Kidney (tissue), 14 donors: ENCODE measurements around the gene ESF1. TPM values are rescaled to one million over a fixed set of nuclear protein-coding genes. Genes with fewer than 3 reads are reported as not detected.

Source experiments
- DNase-seq, 5 donors: peaks; one replicate each; pipeline ENCODE4 v3.0.0-alpha.2; 2013 to 2020
- FAIRE-seq: peaks from 2 replicates; lab custom pipeline; 2012; peaks lifted over from hg19 to GRCh38; lab: Jason Lieb, UNC
- H3K27ac ChIP-seq, 2 donors: one replicate each; pipeline ENCODE4 v1.7.0; 2013; ENCODE audit warnings: low read depth in 2 of 2, low read length in 2 of 2, inconsistent platforms in 1 of 2
- H3K27me3 ChIP-seq: one replicate; pipeline ENCODE4 v1.7.1; 2013; ENCODE audit warnings: low read length, inconsistent platforms; ENCODE audit not compliant: control insufficient read depth, insufficient read depth
- H3K36me3 ChIP-seq, 3 donors: one replicate each; pipeline versions ENCODE4 v1.7.0 to v1.7.1; 2013; ENCODE audit warnings: low read length in 3 of 3, control low read depth in 1 of 3, inconsistent platforms in 1 of 3; ENCODE audit not compliant: insufficient read depth in 3 of 3, control insufficient read depth in 2 of 3
- H3K4me1 ChIP-seq, 3 donors: one replicate each; pipeline versions ENCODE4 v1.7.0 to v1.7.1; 2013; ENCODE audit warnings: low read length in 3 of 3, inconsistent platforms in 1 of 3, low read depth in 1 of 3; ENCODE audit not compliant: control insufficient read depth in 2 of 3, insufficient read depth in 2 of 3
- H3K4me3 ChIP-seq, 3 donors: one replicate each; pipeline versions ENCODE4 v1.7.0 to v1.8.1; 2013; ENCODE audit warnings: low read length in 3 of 3, control low read depth in 1 of 3, inconsistent platforms in 1 of 3
- H3K9ac ChIP-seq, 3 donors: one replicate each; pipeline versions ENCODE4 v1.7.0 to v1.7.1; 2013; ENCODE audit warnings: low read length in 3 of 3, control low read depth in 1 of 3, inconsistent platforms in 1 of 3
- H3K9me3 ChIP-seq, 3 donors: one replicate each; pipeline versions ENCODE4 v1.7.0 to v1.7.1; 2013; ENCODE audit warnings: low read length in 3 of 3, control low read depth in 1 of 3, inconsistent platforms in 1 of 3; ENCODE audit not compliant: control insufficient read depth in 2 of 3, insufficient read depth in 1 of 3
- intact Hi-C: fragments of 100-400 bp; cut with DNase I; formaldehyde crosslinking; loops from one replicate; pipeline ENCODE4 v1.11.1; 2022
- polyA plus RNA-seq: library from polyadenylated mRNA; stranded (reverse); fragments of 350-450 nt; fragmentation: Illumina TruSeq; extraction: RNeasy Lipid Tissue Mini Kit (QIAGEN cat#74804); gene quantifications from one replicate; pipeline ENCODE4 v1.2.3, GENCODE V29; 2014; ENCODE audit warnings: low read depth, low replicate concordance; ENCODE audit not compliant: insufficient read depth
- total RNA-seq: library from RNA; stranded (reverse); fragmentation: NEBNext Ultra II Directional; extraction: Animal tissue kit (Norgen Biotek cat#: 25700); gene quantifications from one replicate; pipeline ENCODE4 v1.2.1, GENCODE V29; 2021
- TF ChIP-seq, protein P1 (sequence below): IDR thresholded peaks from 3 replicates; pipeline ENCODE4 v1.5.1; 2012; ENCODE audit warnings: mild to moderate bottlenecking, moderate library complexity, borderline replicate concordance; ENCODE audit not compliant: insufficient read depth; ENCODE audit errors: extremely low read depth
- donor health status: control.
- donor health status: control.
- donor health status: control.
- donor health status: control.
- donor health status: control.
- donor health status: DM: yes; HTN: yes; CAD: no.
- donor health status: Normal renal cell carcinoma (clear cell type).

Gene ESF1
- total and polyA plus RNA-seq, 2 donors from 2014 or later: 4.9 to 12.6 TPM

- H3K27ac ChIP-seq: no peak overlapping the region
- no peaks in the 10 kb centered on the region for H3K9me3 ChIP-seq
- no peaks in the 10 kb centered on the region for H3K4me1 ChIP-seq
- no peak overlapping the region for H3K4me3 ChIP-seq
- peaks cover 0 to 57% (median 50%) of the 10 kb centered on the region in 3 donors for H3K36me3 ChIP-seq
- no peak for DNase-seq
- TF ChIP-seq, protein P1, sequence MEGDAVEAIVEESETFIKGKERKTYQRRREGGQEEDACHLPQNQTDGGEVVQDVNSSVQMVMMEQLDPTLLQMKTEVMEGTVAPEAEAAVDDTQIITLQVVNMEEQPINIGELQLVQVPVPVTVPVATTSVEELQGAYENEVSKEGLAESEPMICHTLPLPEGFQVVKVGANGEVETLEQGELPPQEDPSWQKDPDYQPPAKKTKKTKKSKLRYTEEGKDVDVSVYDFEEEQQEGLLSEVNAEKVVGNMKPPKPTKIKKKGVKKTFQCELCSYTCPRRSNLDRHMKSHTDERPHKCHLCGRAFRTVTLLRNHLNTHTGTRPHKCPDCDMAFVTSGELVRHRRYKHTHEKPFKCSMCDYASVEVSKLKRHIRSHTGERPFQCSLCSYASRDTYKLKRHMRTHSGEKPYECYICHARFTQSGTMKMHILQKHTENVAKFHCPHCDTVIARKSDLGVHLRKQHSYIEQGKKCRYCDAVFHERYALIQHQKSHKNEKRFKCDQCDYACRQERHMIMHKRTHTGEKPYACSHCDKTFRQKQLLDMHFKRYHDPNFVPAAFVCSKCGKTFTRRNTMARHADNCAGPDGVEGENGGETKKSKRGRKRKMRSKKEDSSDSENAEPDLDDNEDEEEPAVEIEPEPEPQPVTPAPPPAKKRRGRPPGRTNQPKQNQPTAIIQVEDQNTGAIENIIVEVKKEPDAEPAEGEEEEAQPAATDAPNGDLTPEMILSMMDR: no peak
- FAIRE-seq: no peak
- intact Hi-C loops: no loop called here
- no peaks in the 10 kb centered on the region for H3K27me3 ChIP-seq
- H3K9ac ChIP-seq: no peak overlapping the region
Observed at GRCh38 chr20:13794667-13795066, 9.9 kb upstream of the ESF1 start.

DNA sequence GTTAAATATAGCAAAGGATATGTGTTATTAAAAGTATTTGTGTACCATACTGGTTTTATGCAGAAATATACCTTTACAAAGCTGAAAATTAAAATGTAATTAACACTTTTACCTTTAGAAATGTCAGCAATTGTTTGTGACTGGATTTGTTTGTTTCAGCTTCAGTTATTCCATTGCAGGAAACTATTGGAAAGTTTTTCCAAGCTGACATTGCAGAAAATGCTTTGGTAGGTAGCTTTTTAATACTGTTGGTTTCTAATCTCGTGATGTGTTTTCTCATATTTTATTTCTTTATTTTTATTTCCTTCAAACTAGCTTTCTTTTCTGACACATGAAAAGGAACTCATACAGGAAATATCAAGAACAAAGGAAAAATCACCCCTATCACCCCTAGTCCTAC is 8.3 kb upstream of the ESF1 start:
- no peaks in the 10 kb centered on the region for H3K27me3 ChIP-seq
- H3K27ac ChIP-seq: no peak overlapping the region
- H3K9me3 ChIP-seq: no peaks in the 10 kb centered on the region
- FAIRE-seq: no peak
- DNase-seq: no peak
- no peak overlapping the region for H3K9ac ChIP-seq
- TF ChIP-seq, protein P1: no peak
- peaks cover 0 to 51% (median 43%) of the 10 kb centered on the region in 3 donors for H3K36me3 ChIP-seq
- no peak overlapping the region for H3K4me3 ChIP-seq
- intact Hi-C loops: no loop called here
- H3K4me1 ChIP-seq: no peaks in the 10 kb centered on the region

DNA sequence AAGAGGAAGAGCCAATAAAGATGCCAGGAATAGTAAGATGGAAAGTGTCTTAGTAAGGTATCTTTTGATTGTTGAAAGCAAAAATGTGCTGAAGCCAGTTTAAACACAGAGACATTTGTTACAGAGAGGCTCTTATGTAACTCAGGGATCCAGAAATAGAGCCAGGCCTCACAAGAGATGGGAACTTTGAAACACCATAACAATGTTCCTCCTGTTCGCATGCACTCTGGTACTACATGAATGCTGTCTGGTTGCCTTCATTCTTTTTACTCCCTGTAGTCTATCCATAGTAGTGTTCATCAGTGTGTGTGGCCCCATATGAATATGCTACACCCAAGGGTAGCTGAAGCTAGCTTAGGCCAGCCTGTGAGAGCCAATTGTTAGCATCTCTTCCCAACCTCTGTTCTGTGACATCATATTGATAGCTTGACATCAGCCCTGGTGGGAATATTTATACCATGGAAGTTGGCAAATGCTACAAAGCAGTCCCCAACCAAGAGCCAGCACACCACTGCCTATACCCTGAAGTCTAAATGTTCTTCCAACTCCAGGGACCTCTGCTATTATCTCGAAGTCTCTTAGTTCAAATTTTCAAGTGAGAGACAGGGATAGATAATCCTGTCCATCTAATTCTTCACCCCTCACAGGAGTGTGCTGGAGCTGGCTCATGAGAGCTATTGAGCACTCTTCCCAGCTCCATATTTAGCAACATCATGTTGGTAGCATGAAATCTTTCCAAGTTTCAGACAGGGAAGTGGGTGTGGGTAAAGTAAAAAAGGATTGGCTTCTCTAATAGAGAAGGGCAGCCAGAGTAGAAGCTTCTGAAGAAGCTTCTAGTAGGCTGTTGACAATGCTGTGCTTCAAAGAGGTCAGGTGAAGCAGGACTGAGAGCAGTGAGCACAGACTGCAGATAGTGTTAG is 7.1 kb upstream of the ESF1 start:
- intact Hi-C loops: no loop called here
- Histone ChIP-seq H3K27ac (no peak overlapping the region), H3K36me3 (peaks cover 0 to 51% (median 43%) of the 10 kb centered on the region in 3 donors), H3K27me3 (no peaks in the 10 kb centered on the region), H3K9ac (no peak overlapping the region), H3K9me3 (no peaks in the 10 kb centered on the region), H3K4me3 (no peak overlapping the region), H3K4me1 (peaks cover 0 to 9% (median 6%) of the 10 kb centered on the region in 3 donors)
- TF ChIP-seq, protein P1: no peak
- DNase-seq: no peak
- FAIRE-seq: no peak
